Measurements from ENCODE around the gene CNN3. TPM values are rescaled to one million over a fixed set of nuclear protein-coding genes. Genes with fewer than 3 reads are reported as not detected.
A peak's percentile ranks its signal among the peaks of the same experiment; 100 is the strongest.

Gene CNN3
- total and polyA plus RNA-seq, 2 of the 4 experiments (the other 2 are of a cell fraction): 249 to 552 TPM

GRCh38 chr1:94858276-94858675 lies 68.6 kb downstream of the CNN3 start:
- Histone ChIP-seq H3K4ac (ENCODE audit: low read depth, low read length) (peak overlapping the region; percentile 56; the same call in 1 of the 2 replicates), H3K4me2 (ENCODE audit: low read depth, low read length) (no peak overlapping the region), H3K9me3 (ENCODE audit: control insufficient read depth, insufficient read depth, low read length) (no peaks in the 10 kb centered on the region), H3K23ac (ENCODE audit: low read depth, low read length) (no peak overlapping the region), H4K91ac (ENCODE audit: insufficient read depth, low read depth, low read length) (peak overlapping the region; percentile 5; the same call in 1 of the 2 replicates), H3K4me3 (ENCODE audit: insufficient read depth, low read depth, low read length) (no peak overlapping the region), H3K14ac (replicated peaks; ENCODE audit: low read depth, low read length) (no peak overlapping the region), H3K9me1 (ENCODE audit: insufficient read depth, low read length) (peaks cover 21% of the 10 kb centered on the region), H2BK120ac (ENCODE audit: low read depth, low read length) (peak overlapping the region; percentile 0; the same call in 1 of the 2 replicates), H2BK15ac (ENCODE audit: low read depth, low read length) (peak overlapping the region; percentile 51; the same call in 1 of the 3 replicates), H3K36me3 (ENCODE audit: control insufficient read depth, insufficient read depth, low read length) (no peaks in the 10 kb centered on the region), H3K9ac (ENCODE audit: low read depth, low read length) (no peak overlapping the region), H2AK9ac (replicated peaks; ENCODE audit: low read depth, low read length, poor library complexity) (no peak overlapping the region), H2AFZ (replicated peaks; ENCODE audit: low read length, poor library complexity) (peak overlapping the region; percentile 65), H3K18ac (ENCODE audit: low read depth, low read length) (no peak overlapping the region), H2AK5ac (ENCODE audit: low read depth, low read length) (peak overlapping the region; percentile 74; the same call in 1 of the 2 replicates), H3K27ac (ENCODE audit: insufficient read depth, low read length) (no peak overlapping the region), H2BK20ac (ENCODE audit: low read depth, low read length) (peak overlapping the region; percentile 65), H3K4me1 (ENCODE audit: control insufficient read depth, insufficient read depth, low read length) (peaks cover 13% of the 10 kb centered on the region), H3K56ac (ENCODE audit: extremely low read depth, insufficient read depth, low read length) (no peak overlapping the region), H4K8ac (ENCODE audit: low read depth in 2 of 2, low read length in 2 of 2) (0 out of 4 replicates have a peak overlapping the region, but pooled peaks of 1 of the 2 experiments have one; percentile 19), H3K79me1 (ENCODE audit: low read depth in 1 of 2, low read length in 2 of 2) (peaks cover 0 to 23% of the 10 kb centered on the region in 2 experiments; a peak in 2 of 4 replicates), H4K20me1 (ENCODE audit: insufficient read depth, low read length) (no peaks in the 10 kb centered on the region; the same call in 1 of the 2 replicates), H4K5ac (ENCODE audit: low read depth, low read length) (no peak overlapping the region), H3K27me3 (ENCODE audit: control insufficient read depth, insufficient read depth, low read length) (no peaks in the 10 kb centered on the region), H2BK5ac (ENCODE audit: low read depth, low read length, poor library complexity, severe bottlenecking) (no peak overlapping the region)
- DNase-seq (peak; percentile 45), ATAC-seq (ENCODE audit: low read depth) (peak; percentile 18; the same call in 1 of the 2 replicates)
- TF ChIP-seq RAD21 (IDR thresholded peaks at IDR 0.05; ENCODE audit: low read length): no peak
- TF ChIP-seq MXI1 (IDR thresholded peaks at IDR 0.05; ENCODE audit: borderline replicate concordance, low read depth, low read length): no peak
- TF ChIP-seq USF2 (IDR thresholded peaks at IDR 0.05; ENCODE audit: low read depth, low read length): no peak
- no peak for TF ChIP-seq NFE2L2 (IDR thresholded peaks at IDR 0.05; ENCODE audit: low read depth, low read length)
- no peak for TF ChIP-seq MAFK (IDR thresholded peaks at IDR 0.05; ENCODE audit: low read depth, low read length)
- TF ChIP-seq RCOR1 (IDR thresholded peaks at IDR 0.05; ENCODE audit: insufficient replicate concordance, low read length): no peak
- no peak for TF ChIP-seq ELK1 (IDR thresholded peaks at IDR 0.05; ENCODE audit: borderline replicate concordance, low read depth, low read length)
- no peak for TF ChIP-seq FOS (IDR thresholded peaks at IDR 0.05; ENCODE audit: low read depth, low read length)
- TF ChIP-seq BHLHE40 (IDR thresholded peaks at IDR 0.05; ENCODE audit: low read depth, low read length): no peak
- TF ChIP-seq SMC3 (IDR thresholded peaks at IDR 0.05; ENCODE audit: low read depth, low read length): no peak
- intact Hi-C loops (cut with micrococcal nuclease): no loop called here
- dilution Hi-C loops (cut with HindIII; ENCODE audit: low sequenced_read_pairs, unreplicated experiment): no loop called here
- BruUV-seq (replicated peaks): no TSS peak
- ChIA-PET CTCF (no interaction called here), POLR2A (ENCODE audit: unreplicated experiment) (interaction anchor here (0.6 kb wide), 1 partner anchor 65 kb away, joined by 5 read pairs; no protein-coding TSS in a partner anchor)
- in situ Hi-C loops (cut with MboI; ENCODE audit: low sequenced_read_pairs): loop anchor here (5.0 kb wide), 1 partner anchor 49 kb away; no protein-coding TSS in a partner anchor
- WGBS, 2 experiments (ENCODE audit: extremely low coverage in 2 of 2, insufficient read length in 1 of 2): no CpG with 5 or more reads among the region's 2 CpGs

Data from IMR-90 (cell line).